GM10248 (cell line): Measurements from ENCODE around the gene TLE4.

ENCODE experiments used
- CTCF ChIA-PET: fragments of 300-600 bp; sonication (Branson Sonifier 250); formaldehyde crosslinking; extraction: SDS; loops from one replicate; lab custom pipeline; 2021; ENCODE audit warnings: antibody characterized with exemption; lab: Yijun Ruan, JAX
- POLR2A ChIA-PET: fragments of 350-650 bp; sonication (Branson Sonifier 250); formaldehyde crosslinking; extraction: SDS; loops from one replicate; lab custom pipeline; 2020; ENCODE audit warnings: antibody characterized with exemption; lab: Yijun Ruan, JAX
- DNase-seq: peaks from one replicate; pipeline ENCODE4 v3.0.0; 2012; ENCODE audit errors: extremely low spot score
- CTCF ChIP-seq: IDR thresholded peaks from 2 replicates; pipeline ENCODE4 v1.5.1; 2012; ENCODE audit warnings: mild to moderate bottlenecking, low read depth; ENCODE audit errors: extremely low read depth, missing control alignments, control extremely low read depth

Gene TLE4

DNA sequence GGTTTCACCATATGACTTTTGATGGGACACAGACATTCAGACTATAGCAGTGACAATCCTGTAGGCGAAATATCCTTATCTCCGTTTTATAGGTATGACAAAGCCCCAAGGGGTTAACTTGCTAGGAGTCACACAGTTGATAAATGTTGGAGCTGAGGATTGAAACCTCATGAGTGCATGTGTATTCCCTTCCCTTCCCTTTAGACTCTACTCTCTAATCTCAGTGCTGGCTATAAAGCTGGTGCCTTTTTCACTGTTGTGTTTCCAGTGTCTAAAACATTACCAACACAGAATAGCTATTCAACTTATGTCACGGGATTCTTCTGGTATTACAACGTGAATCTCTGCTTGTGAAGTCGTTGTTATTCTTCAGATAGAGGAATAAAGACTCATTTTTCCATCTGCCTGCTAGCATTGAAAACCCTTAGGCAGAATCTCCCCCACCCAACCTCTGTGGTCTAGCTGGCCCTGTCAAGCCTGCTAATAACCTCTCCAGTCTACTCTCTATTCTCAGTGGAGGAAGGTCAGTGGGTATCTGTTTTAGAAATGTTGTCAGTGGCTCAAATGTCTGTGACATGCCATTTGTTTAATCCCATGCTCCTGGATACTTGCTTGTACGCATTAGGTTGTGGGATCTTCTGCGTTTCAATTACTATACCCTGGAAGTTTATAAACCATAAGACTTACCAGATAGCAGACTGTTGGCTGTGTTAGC lies 121.2 kb downstream of the TLE4 start:
- ChIA-PET POLR2A (no interaction called here), CTCF (interaction anchor here (0.9 to 2.4 kb wide), 5 partner anchors 11 to 34 kb away, joined by 3 to 7 read pairs (median 4); no protein-coding TSS in a partner anchor)
- no peak for DNase-seq
- no peak for TF ChIP-seq CTCF

DNA sequence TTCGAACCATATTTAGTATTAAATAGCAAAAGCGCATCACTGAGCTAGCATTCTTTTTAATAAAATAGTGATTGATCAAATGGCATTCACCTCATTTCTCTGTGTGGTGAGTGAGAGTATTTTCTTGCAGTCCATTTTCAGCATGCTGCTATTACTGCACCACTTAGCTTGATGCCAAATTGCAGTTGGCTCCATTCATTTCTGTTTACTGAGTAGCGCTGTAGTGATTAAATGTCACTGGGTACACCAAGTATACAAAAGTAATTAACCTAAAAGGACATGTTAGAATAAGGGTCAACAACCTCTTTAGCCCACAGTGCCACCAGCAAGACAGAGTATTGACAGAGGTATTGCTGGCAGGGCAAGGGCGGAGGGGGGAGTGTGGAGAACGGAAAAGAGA lies 122.0 kb downstream of the TLE4 start:
- ChIA-PET CTCF (interaction anchor here (1.3 kb wide), 1 partner anchor 26 kb away, joined by 4 read pairs; no protein-coding TSS in a partner anchor), POLR2A (no interaction called here)
- DNase-seq = no peak
- TF ChIP-seq CTCF = no peak

- CTCF ChIA-PET = interaction anchor here (1.3 to 2.1 kb wide), 2 partner anchors 11 to 27 kb away, joined by 4 to 8 read pairs; no protein-coding TSS in a partner anchor
- no peak for DNase-seq
- TF ChIP-seq CTCF = no peak
- POLR2A ChIA-PET = no interaction called here
Measured at GRCh38 chr9:79694208-79694607, 122.4 kb downstream of the TLE4 start.

DNA sequence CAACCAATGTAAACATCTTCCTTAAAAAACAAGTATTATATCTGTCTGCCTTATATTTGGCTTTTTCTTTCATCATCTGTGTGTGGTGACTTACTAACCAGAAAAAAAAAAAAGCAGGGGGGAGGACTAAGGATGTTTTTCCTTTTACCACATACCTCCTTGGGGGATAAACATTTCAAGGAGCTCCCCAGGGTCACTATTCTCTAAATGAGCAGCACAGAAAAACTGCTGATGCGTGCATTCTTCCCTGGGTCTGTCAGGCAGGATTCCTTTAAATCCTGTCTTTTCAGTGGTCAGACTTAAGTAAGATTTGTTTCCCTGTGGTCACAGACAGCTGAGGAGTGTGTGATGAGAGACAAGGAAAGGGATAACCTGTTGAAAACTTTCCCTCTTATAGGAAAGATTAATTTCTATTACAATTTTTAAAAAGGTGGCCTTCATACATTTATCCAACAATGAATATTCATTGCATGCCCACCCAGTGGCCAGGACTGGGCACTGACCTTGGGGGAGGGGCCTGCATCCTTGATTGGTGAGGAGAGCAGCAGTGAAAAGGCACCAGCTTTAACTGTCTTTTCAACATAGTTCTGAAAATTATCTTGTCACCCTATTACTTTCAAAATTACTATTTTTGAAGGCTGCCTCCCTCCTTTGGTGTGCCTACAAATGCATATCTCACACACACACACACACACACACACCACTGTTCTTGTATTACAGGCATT lies 123.1 kb downstream of the TLE4 start:
- POLR2A ChIA-PET = no interaction called here
- CTCF ChIA-PET = interaction anchor here (2.1 kb wide), 1 partner anchor 10 kb away, joined by 8 read pairs; no protein-coding TSS in a partner anchor
- DNase-seq = no peak
- no peak for TF ChIP-seq CTCF

DNA sequence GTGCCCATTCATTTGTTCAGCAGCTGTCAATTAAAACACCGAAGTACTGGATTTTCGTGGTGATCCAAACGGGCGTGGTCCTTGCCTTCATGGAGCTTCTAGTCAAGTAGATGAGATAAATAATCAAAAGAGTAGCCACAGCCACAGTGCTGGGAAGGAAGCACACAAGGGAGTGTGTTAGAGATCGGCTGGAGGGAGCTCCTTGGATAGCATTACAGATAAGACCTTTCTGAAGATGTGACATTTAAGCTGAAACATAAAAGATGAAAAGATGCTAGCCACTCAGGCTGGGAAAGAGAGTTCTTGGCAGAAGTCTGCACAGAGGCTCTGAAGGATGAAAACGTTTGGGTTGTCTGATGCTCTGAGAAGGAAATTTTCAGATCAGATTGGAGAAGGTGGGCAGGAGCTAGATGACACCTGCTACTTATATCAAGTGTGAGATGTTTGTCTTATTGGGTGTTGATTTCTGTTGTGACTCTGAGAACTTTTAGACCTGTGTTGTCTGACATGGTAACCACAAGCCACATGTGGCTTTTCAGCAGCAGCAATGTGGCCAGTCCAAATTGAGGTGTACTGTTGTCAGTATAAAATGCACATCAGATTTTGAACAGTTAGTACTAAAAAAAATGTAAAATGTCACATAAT lies 123.9 kb downstream of the TLE4 start:
- POLR2A ChIA-PET = no interaction called here
- CTCF ChIA-PET = interaction anchor here (1.0 to 2.1 kb wide), 2 partner anchors 9 to 15 kb away, joined by 3 to 8 read pairs; no protein-coding TSS in a partner anchor
- DNase-seq = no peak
- TF ChIP-seq CTCF = no peak

- no peak for DNase-seq
- ChIA-PET POLR2A (no interaction called here), CTCF (no interaction called here)
- TF ChIP-seq CTCF = no peak
Measured at GRCh38 chr9:79698967-79699366, 127.2 kb downstream of the TLE4 start.
